ENCODE measurements around the gene TEDC2.

DNA sequence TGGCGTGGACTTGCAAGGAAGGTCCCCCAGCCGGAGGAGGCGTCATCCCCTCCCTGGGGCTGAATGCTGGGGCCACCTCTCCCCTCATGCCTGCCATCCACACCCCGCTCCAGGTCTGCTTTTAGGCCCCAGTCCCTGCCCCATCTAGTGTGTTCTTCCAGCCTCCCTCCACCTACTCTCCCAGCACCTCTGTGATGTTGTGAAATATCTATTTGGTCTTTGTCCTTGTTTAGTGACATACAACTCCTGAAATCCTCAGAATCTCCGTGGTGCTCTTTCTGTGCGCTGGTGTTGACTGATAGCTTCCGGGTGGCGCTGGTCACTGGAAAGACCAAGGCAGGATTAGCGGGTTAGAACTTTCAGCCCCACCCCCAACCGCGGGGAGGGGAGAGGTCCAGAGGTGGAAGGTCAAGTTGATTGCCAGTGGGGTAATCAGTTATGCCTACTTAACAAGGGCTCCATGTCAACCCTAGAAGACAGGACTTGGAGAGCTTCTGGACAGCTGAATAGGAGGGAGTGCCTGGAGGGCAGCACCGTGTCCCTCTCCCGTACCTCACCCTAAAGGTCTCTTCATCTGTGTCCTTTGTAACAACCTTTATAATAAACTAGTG, 25.1 kb downstream of the TEDC2 start:
- TF ChIP-seq, protein P1, sequence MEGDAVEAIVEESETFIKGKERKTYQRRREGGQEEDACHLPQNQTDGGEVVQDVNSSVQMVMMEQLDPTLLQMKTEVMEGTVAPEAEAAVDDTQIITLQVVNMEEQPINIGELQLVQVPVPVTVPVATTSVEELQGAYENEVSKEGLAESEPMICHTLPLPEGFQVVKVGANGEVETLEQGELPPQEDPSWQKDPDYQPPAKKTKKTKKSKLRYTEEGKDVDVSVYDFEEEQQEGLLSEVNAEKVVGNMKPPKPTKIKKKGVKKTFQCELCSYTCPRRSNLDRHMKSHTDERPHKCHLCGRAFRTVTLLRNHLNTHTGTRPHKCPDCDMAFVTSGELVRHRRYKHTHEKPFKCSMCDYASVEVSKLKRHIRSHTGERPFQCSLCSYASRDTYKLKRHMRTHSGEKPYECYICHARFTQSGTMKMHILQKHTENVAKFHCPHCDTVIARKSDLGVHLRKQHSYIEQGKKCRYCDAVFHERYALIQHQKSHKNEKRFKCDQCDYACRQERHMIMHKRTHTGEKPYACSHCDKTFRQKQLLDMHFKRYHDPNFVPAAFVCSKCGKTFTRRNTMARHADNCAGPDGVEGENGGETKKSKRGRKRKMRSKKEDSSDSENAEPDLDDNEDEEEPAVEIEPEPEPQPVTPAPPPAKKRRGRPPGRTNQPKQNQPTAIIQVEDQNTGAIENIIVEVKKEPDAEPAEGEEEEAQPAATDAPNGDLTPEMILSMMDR (IDR thresholded peaks at IDR 0.05; ENCODE audit: poor library complexity), result no peak
- no peak for TF ChIP-seq EZH2phosphoT487 (IDR thresholded peaks at IDR 0.05; ENCODE audit: low read depth, severe bottlenecking, unreplicated experiment)
- no peak for TF ChIP-seq EZH2 (IDR thresholded peaks at IDR 0.05; ENCODE audit: borderline replicate concordance)

All from hepatocyte (in vitro differentiated cells).